Smooth muscle cell (in vitro differentiated cells): ENCODE results near the gene ARHGEF2. TPM values are rescaled to one million over a fixed set of nuclear protein-coding genes. Genes with fewer than 3 reads are reported as not detected.
A peak's percentile ranks its signal among the peaks of the same experiment; 100 is the strongest.

ENCODE experiments used
- DNase-seq: peaks from one replicate; lab custom pipeline; 2025; ENCODE audit not compliant: unreplicated experiment; lab: John Stamatoyannopoulos, UW
- H2AFZ ChIP-seq: fragments of 200-600 bp; sonication (generic); 2 replicates; pipeline ENCODE4 v1.6.0; 2016; ENCODE audit warnings: antibody characterized with exemption, low read depth, mild to moderate bottlenecking
- H3F3A ChIP-seq: fragments of 200-600 bp; sonication (generic); 2 replicates; pipeline ENCODE4 v1.6.0; 2017; ENCODE audit warnings: antibody characterized with exemption, low read depth
- H3K27ac ChIP-seq: fragments of 200-600 bp; sonication (generic); 2 replicates; pipeline ENCODE4 v1.5.1; 2016; ENCODE audit warnings: low read depth, mild to moderate bottlenecking
- H3K27me3 ChIP-seq: fragments of 200-600 bp; sonication (generic); 2 replicates; pipeline ENCODE4 v1.6.1; 2016; ENCODE audit warnings: low read depth, mild to moderate bottlenecking
- H3K36me3 ChIP-seq: fragments of 200-600 bp; sonication (generic); 2 replicates; pipeline ENCODE4 v1.5.1; 2016; ENCODE audit warnings: low read depth
- H3K4me1 ChIP-seq: fragments of 200-600 bp; sonication (generic); 2 replicates; pipeline ENCODE4 v1.5.1; 2016; ENCODE audit warnings: low read depth
- H3K4me2 ChIP-seq: fragments of 200-600 bp; sonication (generic); 2 replicates; pipeline ENCODE4 v1.6.0; 2016; ENCODE audit warnings: mild to moderate bottlenecking
- H3K4me3 ChIP-seq: fragments of 200-600 bp; sonication (generic); 2 replicates; pipeline ENCODE4 v1.5.1; 2016; ENCODE audit warnings: mild to moderate bottlenecking
- H3K79me2 ChIP-seq: fragments of 200-600 bp; sonication (generic); 2 replicates; pipeline ENCODE4 v1.6.0; 2016; ENCODE audit warnings: low read depth, mild to moderate bottlenecking
- H3K9ac ChIP-seq: fragments of 200-600 bp; sonication (generic); 2 replicates; pipeline ENCODE4 v1.6.0; 2016; ENCODE audit warnings: low read depth
- H3K9me3 ChIP-seq: fragments of 200-600 bp; sonication (generic); replicated peaks from 2 replicates; pipeline ENCODE4 v1.5.1; 2016; ENCODE audit warnings: low read depth
- H4K20me1 ChIP-seq: fragments of 200-600 bp; sonication (generic); 2 replicates; pipeline ENCODE4 v1.6.0; 2016; ENCODE audit warnings: low read depth
- CTCF ChIP-seq: fragments of 200-600 bp; sonication (generic); IDR thresholded peaks from 2 replicates; pipeline ENCODE4 v1.5.1; 2017; ENCODE audit warnings: borderline replicate concordance, mild to moderate bottlenecking, antibody characterized with exemption; ENCODE audit not compliant: insufficient read depth, poor library complexity, severe bottlenecking
- WGBS: methylation state at CpG from one replicate; pipeline ENCODE4 v1.1.7; 2016; ENCODE audit warnings: low lambda C conversion rate; 5-methylcytosine and 5-hydroxymethylcytosine counted together
- polyA plus RNA-seq: library from polyadenylated mRNA; unstranded; fragments of >200 nt; fragmentation: Nextera tagmentation; extraction: Ambion mirVana; gene quantifications from 2 replicates; pipeline ENCODE4 v1.2.1, GENCODE V29; 2016
- total RNA-seq: library from RNA; depleted of rRNA; stranded (reverse); fragments of >200 nt; gene quantifications from 2 replicates; pipeline ENCODE4 v1.2.3, GENCODE V29; 2014

The ARHGEF2 gene
- 30.2 and 58.0 TPM in 2 replicates for total RNA-seq
- 21.0 and 24.2 TPM in 2 replicates for polyA plus RNA-seq

- H3K36me3 ChIP-seq, result no peaks in the 10 kb centered on the region
- no peak for TF ChIP-seq CTCF
- peaks cover 30% of the 10 kb centered on the region for H3F3A ChIP-seq
- peak within 1 kb of the TSS; percentile 90 for H3K4me2 ChIP-seq
- H2AFZ ChIP-seq, result peak within 1 kb of the TSS; percentile 54
- H4K20me1 ChIP-seq, result peaks cover 40% of the 10 kb centered on the region
- H3K27me3 ChIP-seq, result no peaks in the 10 kb centered on the region
- H3K4me1 ChIP-seq, result peaks cover 59% of the 10 kb centered on the region
- peak within 1 kb of the TSS; percentile 97 for H3K4me3 ChIP-seq
- peaks cover 82% of the 10 kb centered on the region for H3K79me2 ChIP-seq
- 4% methylated on average over 26 of the region's 52 CpGs for WGBS
- DNase-seq, result peak; percentile 39
- peak within 1 kb of the TSS; percentile 96 for H3K27ac ChIP-seq
- peak within 1 kb of the TSS; percentile 89 for H3K9ac ChIP-seq
- H3K9me3 ChIP-seq, result no peaks in the 10 kb centered on the region
Observed at GRCh38 chr1:155978325-155978972, at the start of gene ARHGEF2. TSS of gene ARHGEF2 (minus strand) at chr1:155978547. CDS start at chr1:155978427, 120 bp downstream.

DNA sequence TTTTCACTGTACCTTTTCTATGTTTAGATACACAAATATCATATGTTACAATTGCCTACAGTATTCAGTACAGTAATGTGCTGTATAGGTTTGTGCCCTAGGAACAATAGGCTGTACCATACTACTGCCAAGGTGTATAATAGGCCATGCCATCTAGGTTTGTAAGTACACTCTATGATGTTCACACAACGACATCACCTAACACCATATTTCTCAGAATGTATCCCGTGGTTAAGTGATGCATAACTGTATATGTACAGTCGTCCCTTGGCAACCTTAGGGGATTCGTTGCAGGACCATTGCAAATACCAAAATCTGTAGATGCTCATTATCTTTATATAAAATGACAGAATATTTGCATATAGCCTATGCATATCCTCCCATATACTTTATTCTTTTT, 48.2 kb upstream of the ARHGEF2 start:
- no peaks in the 10 kb centered on the region for H3F3A ChIP-seq
- no peak overlapping the region for H3K9ac ChIP-seq
- no peak for TF ChIP-seq CTCF
- H3K36me3 ChIP-seq, result no peaks in the 10 kb centered on the region
- H2AFZ ChIP-seq, result no peak overlapping the region
- no peaks in the 10 kb centered on the region for H3K27me3 ChIP-seq
- no peak overlapping the region for H3K27ac ChIP-seq
- H3K9me3 ChIP-seq, result no peaks in the 10 kb centered on the region
- DNase-seq, result no peak
- no peaks in the 10 kb centered on the region for H3K79me2 ChIP-seq
- H4K20me1 ChIP-seq, result no peaks in the 10 kb centered on the region
- H3K4me3 ChIP-seq, result no peak overlapping the region
- H3K4me2 ChIP-seq, result no peak overlapping the region
- WGBS, result 90% methylated on average over 4 of the region's 4 CpGs
- no peaks in the 10 kb centered on the region for H3K4me1 ChIP-seq

GRCh38 chr1:156025876-156026275, 47.5 kb upstream of the ARHGEF2 start:
- no peaks in the 10 kb centered on the region for H3K79me2 ChIP-seq
- DNase-seq, result peak; percentile 2
- peak; percentile 45 for TF ChIP-seq CTCF
- no peaks in the 10 kb centered on the region for H3K4me1 ChIP-seq
- no peak overlapping the region for H3K4me3 ChIP-seq
- H3K4me2 ChIP-seq, result no peak overlapping the region
- H3K27me3 ChIP-seq, result no peaks in the 10 kb centered on the region
- H3K9me3 ChIP-seq, result no peaks in the 10 kb centered on the region
- H3K9ac ChIP-seq, result no peak overlapping the region
- H3K27ac ChIP-seq, result no peak overlapping the region
- no peaks in the 10 kb centered on the region for H3K36me3 ChIP-seq
- H3F3A ChIP-seq, result no peaks in the 10 kb centered on the region
- no peaks in the 10 kb centered on the region for H4K20me1 ChIP-seq
- no peak overlapping the region for H2AFZ ChIP-seq
- 17% methylated on average over 9 of the region's 9 CpGs for WGBS

DNA sequence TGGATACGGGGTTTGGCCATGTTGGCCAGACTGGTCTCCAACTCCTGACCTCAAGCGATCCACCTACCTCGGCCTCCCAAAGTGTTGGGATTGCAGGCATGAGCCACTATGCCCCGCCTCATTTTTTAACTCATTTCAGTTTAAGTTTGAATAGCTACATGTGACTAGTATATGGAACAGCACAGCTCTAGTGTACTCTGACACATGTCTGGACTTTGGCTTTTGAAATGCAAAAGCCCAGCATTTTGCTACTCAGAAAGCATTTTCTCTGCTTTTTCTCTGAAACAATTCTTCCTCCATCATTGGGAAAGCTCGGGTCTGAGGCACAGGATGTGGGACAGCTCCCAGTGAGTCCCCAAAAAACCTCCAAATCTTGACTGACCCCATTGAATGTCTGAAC, 46.5 kb upstream of the ARHGEF2 start:
- H3K79me2 ChIP-seq, result peaks cover 9% of the 10 kb centered on the region
- peaks cover 2% of the 10 kb centered on the region for H4K20me1 ChIP-seq
- WGBS, result 95% methylated on average over 5 of the region's 5 CpGs
- H3K27ac ChIP-seq, result no peak overlapping the region
- no peaks in the 10 kb centered on the region for H3K36me3 ChIP-seq
- no peaks in the 10 kb centered on the region for H3K9me3 ChIP-seq
- no peak for DNase-seq
- no peaks in the 10 kb centered on the region for H3F3A ChIP-seq
- no peak for TF ChIP-seq CTCF
- H3K4me2 ChIP-seq, result no peak overlapping the region
- H3K27me3 ChIP-seq, result no peaks in the 10 kb centered on the region
- no peak overlapping the region for H3K9ac ChIP-seq
- no peak overlapping the region for H2AFZ ChIP-seq
- H3K4me1 ChIP-seq, result peaks cover 3% of the 10 kb centered on the region
- no peak overlapping the region for H3K4me3 ChIP-seq
